Measurements from ENCODE around the gene NCAM2. TPM values are rescaled to one million over a fixed set of nuclear protein-coding genes. Genes with fewer than 3 reads are reported as not detected.

Gene NCAM2
- total and polyA plus RNA-seq, 2 donors (not counting 3 experiments of a cell fraction or from before 2014, with no cell fraction given): 0.11 to 0.27 TPM

DNA sequence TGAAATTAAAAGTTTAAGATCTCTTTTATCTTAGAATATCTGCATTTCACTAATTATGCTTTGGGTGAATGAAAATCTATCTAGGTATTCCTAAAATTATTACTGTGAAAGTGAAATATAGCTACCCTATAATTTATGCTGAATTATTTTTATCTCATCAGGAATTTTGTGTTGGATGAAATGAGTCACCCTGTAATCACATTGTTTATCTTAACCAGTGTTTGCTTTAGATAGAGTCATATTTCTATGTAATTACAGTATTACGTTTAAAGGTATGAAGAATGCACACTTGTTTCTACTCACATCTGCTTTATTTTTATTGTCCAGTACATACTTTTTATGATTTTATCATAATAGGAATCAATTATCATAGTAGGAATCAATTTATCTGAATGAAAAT, 249.2 kb downstream of the NCAM2 start:
- ChIA-PET CTCF (no interaction called here), POLR2A (no interaction called here)
- Histone ChIP-seq H3K27ac (ENCODE audit: insufficient read depth, low read depth, low read length) (no peak overlapping the region), H2AFZ (ENCODE audit: low read depth, low read length) (no peak overlapping the region), H3K36me3 (ENCODE audit: control insufficient read depth in 2 of 2, extremely low read depth in 1 of 2, insufficient read depth in 2 of 2, low read length in 2 of 2) (no peaks in the 10 kb centered on the region), H4K20me1 (replicated peaks; ENCODE audit: control insufficient read depth, extremely low read depth, insufficient read depth, low read length) (no peaks in the 10 kb centered on the region), H3K9me1 (replicated peaks; ENCODE audit: control insufficient read depth, extremely low read depth, insufficient read depth, low read length) (no peaks in the 10 kb centered on the region), H3K9me3 (replicated peaks; ENCODE audit: control insufficient read depth, insufficient read depth, low read length) (no peaks in the 10 kb centered on the region), H3K4me2 (ENCODE audit: insufficient read depth, low read length) (peak overlapping the region; percentile 31), H3K79me2 (ENCODE audit: control insufficient read depth, insufficient read depth, low read length) (no peaks in the 10 kb centered on the region), H3K4me1 (ENCODE audit: control insufficient read depth, extremely low read depth, insufficient read depth, low read length) (peaks cover under 1% of the 10 kb centered on the region), H3K4me3 (replicated peaks in 1 of 3; ENCODE audit: insufficient read depth in 1 of 3, low read depth in 1 of 3, low read length in 3 of 3) (no peak overlapping the region), H3K9ac (replicated peaks; ENCODE audit: extremely low read depth, insufficient read depth, low read length) (no peak overlapping the region), H3K27me3 (ENCODE audit: control insufficient read depth in 2 of 2, insufficient read depth in 2 of 2, low read length in 2 of 2) (no peaks in the 10 kb centered on the region)
- FAIRE-seq (no peak), DNase-seq (ENCODE audit: low read depth, low spot score) (peak; percentile 6)
- intact Hi-C loops (cut with micrococcal nuclease) (no loop called here), dilution Hi-C loops (cut with MboI; ENCODE audit: extremely low pct_ligation_motif_present, low sequenced_read_pairs) (no loop called here)
- peak; percentile 66 for TF ChIP-seq FOS (IDR thresholded peaks at IDR 0.05; ENCODE audit: borderline replicate concordance, insufficient read depth, low read length)
- TF ChIP-seq EZH2 (IDR thresholded peaks at IDR 0.05; ENCODE audit: borderline replicate concordance, low read depth, low read length, severe bottlenecking): no peak
- peak; percentile 32 for TF ChIP-seq GATA2 (IDR thresholded peaks at IDR 0.05; ENCODE audit: insufficient read depth, insufficient read length, low read depth, low read length)
- BruUV-seq (replicated peaks): no TSS peak

DNA sequence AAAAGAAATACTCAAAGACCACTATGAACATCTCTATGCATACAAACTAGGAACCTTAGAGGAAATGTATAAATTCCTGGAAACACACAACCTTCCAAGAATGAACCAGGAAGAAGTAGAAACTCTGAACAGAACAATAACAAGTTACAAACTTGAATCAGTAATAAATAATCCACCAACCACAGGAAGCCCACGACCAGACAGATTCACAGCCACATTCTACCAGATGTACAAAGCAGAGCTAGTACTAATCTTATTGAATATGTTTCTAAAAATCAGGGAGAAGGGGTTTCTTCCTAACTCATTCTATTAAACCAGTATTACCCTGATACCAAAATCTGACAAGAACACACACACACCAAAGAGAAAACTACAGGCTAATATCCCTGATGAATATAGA, 263.8 kb downstream of the NCAM2 start:
- H3K27ac ChIP-seq (ENCODE audit: insufficient read depth, low read depth, low read length): no peak overlapping the region
- no peaks in the 10 kb centered on the region for H3K27me3 ChIP-seq (ENCODE audit: control insufficient read depth in 2 of 2, insufficient read depth in 2 of 2, low read length in 2 of 2)
- H3K4me1 ChIP-seq (ENCODE audit: control insufficient read depth, extremely low read depth, insufficient read depth, low read length): no peaks in the 10 kb centered on the region
- dilution Hi-C loops (cut with MboI; ENCODE audit: extremely low pct_ligation_motif_present, low sequenced_read_pairs): no loop called here
- ChIA-PET CTCF (no interaction called here), POLR2A (no interaction called here)
- no peak for DNase-seq (ENCODE audit: low read depth, low spot score)
- intact Hi-C loops (cut with micrococcal nuclease): no loop called here
- no peaks in the 10 kb centered on the region for H3K36me3 ChIP-seq (ENCODE audit: control insufficient read depth in 2 of 2, extremely low read depth in 1 of 2, insufficient read depth in 2 of 2, low read length in 2 of 2)
- H3K9ac ChIP-seq (replicated peaks; ENCODE audit: extremely low read depth, insufficient read depth, low read length): no peak overlapping the region
- no peak overlapping the region for H3K4me3 ChIP-seq (replicated peaks in 1 of 3; ENCODE audit: insufficient read depth in 1 of 3, low read depth in 1 of 3, low read length in 3 of 3)
- no peak for FAIRE-seq
- no peaks in the 10 kb centered on the region for H3K9me3 ChIP-seq (replicated peaks; ENCODE audit: control insufficient read depth, insufficient read depth, low read length)
- H4K20me1 ChIP-seq (replicated peaks; ENCODE audit: control insufficient read depth, extremely low read depth, insufficient read depth, low read length): no peaks in the 10 kb centered on the region
- no peak overlapping the region for H2AFZ ChIP-seq (ENCODE audit: low read depth, low read length)
- TF ChIP-seq FOS (IDR thresholded peaks at IDR 0.05; ENCODE audit: borderline replicate concordance, insufficient read depth, low read length) (no peak), MYC (IDR thresholded peaks at IDR 0.05; ENCODE audit: low read depth, low read length) (no peak), JUN (IDR thresholded peaks at IDR 0.05; ENCODE audit: borderline replicate concordance, insufficient read depth, insufficient read length, low read depth) (no peak), POLR2A (IDR thresholded peaks at IDR 0.05; ENCODE audit: low read depth, low read length) (no peak), EZH2 (IDR thresholded peaks at IDR 0.05; ENCODE audit: borderline replicate concordance, low read depth, low read length, severe bottlenecking) (no peak), GATA2 (IDR thresholded peaks at IDR 0.05; ENCODE audit: insufficient read depth, insufficient read length, low read depth, low read length) (no peak), POLR2AphosphoS5 (IDR thresholded peaks at IDR 0.05; ENCODE audit: insufficient read depth, low read depth, low read length) (no peak)
- TF ChIP-seq, protein P1, sequence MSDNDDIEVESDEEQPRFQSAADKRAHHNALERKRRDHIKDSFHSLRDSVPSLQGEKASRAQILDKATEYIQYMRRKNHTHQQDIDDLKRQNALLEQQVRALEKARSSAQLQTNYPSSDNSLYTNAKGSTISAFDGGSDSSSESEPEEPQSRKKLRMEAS (IDR thresholded peaks at IDR 0.05; ENCODE audit: insufficient read depth, insufficient read length): no peak
- TF ChIP-seq, protein P2, sequence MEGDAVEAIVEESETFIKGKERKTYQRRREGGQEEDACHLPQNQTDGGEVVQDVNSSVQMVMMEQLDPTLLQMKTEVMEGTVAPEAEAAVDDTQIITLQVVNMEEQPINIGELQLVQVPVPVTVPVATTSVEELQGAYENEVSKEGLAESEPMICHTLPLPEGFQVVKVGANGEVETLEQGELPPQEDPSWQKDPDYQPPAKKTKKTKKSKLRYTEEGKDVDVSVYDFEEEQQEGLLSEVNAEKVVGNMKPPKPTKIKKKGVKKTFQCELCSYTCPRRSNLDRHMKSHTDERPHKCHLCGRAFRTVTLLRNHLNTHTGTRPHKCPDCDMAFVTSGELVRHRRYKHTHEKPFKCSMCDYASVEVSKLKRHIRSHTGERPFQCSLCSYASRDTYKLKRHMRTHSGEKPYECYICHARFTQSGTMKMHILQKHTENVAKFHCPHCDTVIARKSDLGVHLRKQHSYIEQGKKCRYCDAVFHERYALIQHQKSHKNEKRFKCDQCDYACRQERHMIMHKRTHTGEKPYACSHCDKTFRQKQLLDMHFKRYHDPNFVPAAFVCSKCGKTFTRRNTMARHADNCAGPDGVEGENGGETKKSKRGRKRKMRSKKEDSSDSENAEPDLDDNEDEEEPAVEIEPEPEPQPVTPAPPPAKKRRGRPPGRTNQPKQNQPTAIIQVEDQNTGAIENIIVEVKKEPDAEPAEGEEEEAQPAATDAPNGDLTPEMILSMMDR (IDR thresholded peaks at IDR 0.05; ENCODE audit: extremely low read depth in 1 of 2, insufficient read depth in 1 of 2, low read depth in 1 of 2, low read length in 2 of 2): no peak
- H3K79me2 ChIP-seq (ENCODE audit: control insufficient read depth, insufficient read depth, low read length): no peaks in the 10 kb centered on the region
- no peaks in the 10 kb centered on the region for H3K9me1 ChIP-seq (replicated peaks; ENCODE audit: control insufficient read depth, extremely low read depth, insufficient read depth, low read length)
- BruUV-seq (replicated peaks): no TSS peak
- no peak overlapping the region for H3K4me2 ChIP-seq (ENCODE audit: insufficient read depth, low read length)
